ENCODE measurements around the gene TPCN2. TPM values are rescaled to one million over a fixed set of nuclear protein-coding genes. Genes with fewer than 3 reads are reported as not detected.

The TPCN2 gene
- total RNA-seq, 4 donors from 2014 or later: 16.8 to 33.8 (median 28.3) TPM

GRCh38 chr11:69152733-69153421 is 104.1 kb downstream of the TPCN2 start:
- Histone ChIP-seq H3K9me3 (no peaks in the 10 kb centered on the region), H3K27ac (no peak overlapping the region), H3K4me1 (peaks cover 0 to 33% (median 0%) of the 10 kb centered on the region in 3 donors), H3K36me3 (peaks cover 0 to 28% of the 10 kb centered on the region in 2 donors), H3K4me3 (no peak overlapping the region), H3K27me3 (no peaks in the 10 kb centered on the region)
- TF ChIP-seq POLR2A (IDR thresholded peaks at IDR 0.05) (no peak), EP300 (IDR thresholded peaks at IDR 0.05) (no peak), POLR2AphosphoS5 (IDR thresholded peaks at IDR 0.05) (no peak), CTCF (IDR thresholded peaks at IDR 0.05) (no peak)
- 76 to 78% methylated on average over 20 to 23 of the region's 23 CpGs for WGBS, 2 donors (ENCODE audit: low coverage in 1 of 2)
- ATAC-seq: no peak

GRCh38 chr11:69153661-69154060 is 104.9 kb downstream of the TPCN2 start:
- Histone ChIP-seq H3K36me3 (peaks cover 0 to 21% of the 10 kb centered on the region in 2 donors), H3K4me1 (peaks cover 0 to 40% (median 0%) of the 10 kb centered on the region in 3 donors), H3K4me3 (no peak overlapping the region), H3K27me3 (no peaks in the 10 kb centered on the region), H3K27ac (no peak overlapping the region), H3K9me3 (no peaks in the 10 kb centered on the region)
- no peak for ATAC-seq
- no peak for TF ChIP-seq POLR2AphosphoS5 (IDR thresholded peaks at IDR 0.05)
- TF ChIP-seq POLR2A (IDR thresholded peaks at IDR 0.05): no peak
- TF ChIP-seq EP300 (IDR thresholded peaks at IDR 0.05): no peak
- TF ChIP-seq CTCF (IDR thresholded peaks at IDR 0.05): no peak
- WGBS, 2 donors (ENCODE audit: low coverage in 1 of 2): 51 to 62% methylated on average over 3 to 4 of the region's 7 CpGs

GRCh38 chr11:69154211-69154913 is 105.6 kb downstream of the TPCN2 start:
- TF ChIP-seq CTCF (IDR thresholded peaks at IDR 0.05) (no peak), POLR2A (IDR thresholded peaks at IDR 0.05) (no peak)
- peaks cover 0 to 40% (median 0%) of the 10 kb centered on the region in 3 donors for H3K4me1 ChIP-seq

GRCh38 chr11:69154938-69155301 is 106.2 kb downstream of the TPCN2 start:
- Histone ChIP-seq H3K36me3 (peaks cover 0 to 9% of the 10 kb centered on the region in 2 donors), H3K4me1 (peaks cover 0 to 40% (median 0%) of the 10 kb centered on the region in 3 donors), H3K9me3 (no peaks in the 10 kb centered on the region), H3K27ac (no peak overlapping the region), H3K27me3 (no peaks in the 10 kb centered on the region), H3K4me3 (no peak overlapping the region)
- WGBS, 2 donors (ENCODE audit: low coverage in 1 of 2): no CpG with 5 or more reads among the region's 10 CpGs
- ATAC-seq: no peak
- no peak for TF ChIP-seq POLR2A (IDR thresholded peaks at IDR 0.05)
- no peak for TF ChIP-seq POLR2AphosphoS5 (IDR thresholded peaks at IDR 0.05)
- no peak for TF ChIP-seq EP300 (IDR thresholded peaks at IDR 0.05)
- no peak for TF ChIP-seq CTCF (IDR thresholded peaks at IDR 0.05)

More at GRCh38 chr11:69154211-69154913, 105.6 kb downstream of the TPCN2 start:
- Histone ChIP-seq H3K27me3 (no peaks in the 10 kb centered on the region), H3K4me3 (no peak overlapping the region), H3K9me3 (no peaks in the 10 kb centered on the region), H3K27ac (no peak overlapping the region), H3K36me3 (peaks cover 0 to 14% of the 10 kb centered on the region in 2 donors)
- WGBS, 2 donors (ENCODE audit: low coverage in 1 of 2): 95% methylated on average over 3 of the region's 21 CpGs; no CpG with 5 or more reads in 1 of the 2 donors
- no peak for ATAC-seq
